ENCODE results near the gene C1orf53. TPM values are rescaled to one million over a fixed set of nuclear protein-coding genes. Genes with fewer than 3 reads are reported as not detected.
A peak's percentile ranks its signal among the peaks of the same experiment; 100 is the strongest.

The C1orf53 gene
- total RNA-seq, 1 donor from 2014 or later, result 1.2 TPM

DNA sequence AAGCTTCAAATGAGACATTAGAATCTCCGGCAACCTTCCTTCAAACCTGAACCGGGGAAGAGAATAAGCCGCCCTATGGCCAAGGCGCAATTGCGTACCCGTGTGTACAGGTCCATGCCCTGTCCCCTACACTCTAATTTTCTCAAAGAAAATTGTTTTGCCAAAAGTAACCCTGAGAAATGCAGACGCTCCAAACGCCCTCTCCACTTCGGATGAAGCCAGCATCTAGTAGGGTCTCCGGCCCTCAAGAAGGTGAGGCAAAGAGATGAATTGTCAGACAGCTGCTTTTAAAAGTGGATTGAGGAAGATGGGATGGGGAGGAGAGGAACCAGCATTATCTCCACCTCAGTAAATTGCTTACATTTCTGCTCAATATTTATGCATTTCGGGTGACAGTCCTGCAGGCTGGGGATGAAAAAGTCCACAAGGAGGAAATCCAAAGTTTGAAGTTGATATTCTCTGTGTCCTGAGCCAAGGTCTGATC lies 14.1 kb downstream of the C1orf53 start:
- CTCF ChIA-PET, result interaction anchor here (0.8 to 1.3 kb wide), 2 partner anchors 8 to 9 kb away, joined by 3 to 4 read pairs; no protein-coding TSS in a partner anchor
- Mint-ChIP-seq H3K4me1 (peaks cover 81% of the 10 kb centered on the region), H3K9me3 (no peaks in the 10 kb centered on the region), H3K36me3 (ENCODE audit: low read depth) (no peaks in the 10 kb centered on the region), H3K27ac (no peak overlapping the region), H3K4me3 (peak overlapping the region; percentile 65), H3K27me3 (peaks cover 84% of the 10 kb centered on the region)
- DNase-seq, result no peak
- peak; percentile 7 for ATAC-seq (ENCODE audit: low read depth)
- TF ChIP-seq CTCF (IDR thresholded peaks at IDR 0.05), result no peak
- intact Hi-C loops (cut with micrococcal nuclease), result loop anchor here (5.0 to 10.0 kb wide), 4 partner anchors 139 to 772 kb away; partner anchors contain the start of genes ASPM and DENND1B
- POLR2A ChIA-PET, result interaction anchor here (0.6 to 2.0 kb wide), 3 partner anchors 9 to 140 kb away, joined by 3 to 7 read pairs (median 6); no protein-coding TSS in a partner anchor

GRCh38 chr1:197917805-197918651 lies 15.6 kb downstream of the C1orf53 start:
- peaks cover 66% of the 10 kb centered on the region for H3K4me1 Mint-ChIP-seq

DNA sequence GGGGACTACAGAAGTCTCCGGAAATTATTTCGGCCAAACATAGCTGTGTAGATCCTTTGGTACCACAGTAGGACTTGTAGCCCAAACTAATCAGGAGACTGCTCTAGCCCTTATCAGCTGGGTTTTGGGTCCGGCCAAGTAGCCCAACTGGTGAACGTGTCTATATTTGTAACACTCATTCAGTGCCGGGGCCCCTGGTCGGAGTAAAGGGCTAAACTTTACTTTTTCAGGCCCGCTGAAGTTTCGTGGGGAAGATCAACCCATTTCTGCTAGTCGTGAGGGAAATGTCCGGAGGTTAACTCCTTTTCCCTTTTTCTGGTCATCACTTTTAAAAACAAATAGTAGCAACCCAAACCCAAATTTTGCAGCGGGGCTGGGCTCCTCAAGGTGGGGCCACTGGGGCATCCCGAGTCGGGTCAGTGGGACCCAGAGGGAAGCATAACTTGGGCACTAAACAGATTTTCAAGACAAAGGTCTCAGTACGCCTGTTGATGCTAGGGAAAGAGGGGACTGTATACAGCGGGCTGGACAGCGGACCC lies 16.4 kb downstream of the C1orf53 start:
- Mint-ChIP-seq H3K4me1 (peaks cover 60% of the 10 kb centered on the region), H3K9me3 (no peaks in the 10 kb centered on the region), H3K36me3 (ENCODE audit: low read depth) (no peaks in the 10 kb centered on the region), H3K4me3 (peak overlapping the region; percentile 48), H3K27ac (peak overlapping the region; percentile 53), H3K27me3 (peaks cover 76% of the 10 kb centered on the region)
- no peak for DNase-seq
- TF ChIP-seq CTCF (IDR thresholded peaks at IDR 0.05), result no peak
- intact Hi-C loops (cut with micrococcal nuclease), result loop anchor here (1.0 to 10.0 kb wide), 6 partner anchors 10 to 774 kb away; partner anchors contain the start of genes ASPM, C1orf53 and DENND1B
- ATAC-seq (ENCODE audit: low read depth), result no peak
- POLR2A ChIA-PET, result interaction anchor here (2.0 kb wide), 1 partner anchor 11 kb away, joined by 6 read pairs; no protein-coding TSS in a partner anchor
- CTCF ChIA-PET, result interaction anchor here (1.4 to 1.5 kb wide), 2 partner anchors 397 to 399 kb away, joined by 3 to 4 read pairs; no protein-coding TSS in a partner anchor

More at GRCh38 chr1:197917805-197918651, 15.6 kb downstream of the C1orf53 start:
- peaks cover 82% of the 10 kb centered on the region for H3K27me3 Mint-ChIP-seq
- peak overlapping the region; percentile 53 for H3K27ac Mint-ChIP-seq
- intact Hi-C loops (cut with micrococcal nuclease), result loop anchor here (1.0 to 10.0 kb wide), 6 partner anchors 9 to 773 kb away; partner anchors contain the start of genes ASPM, C1orf53 and DENND1B
- POLR2A ChIA-PET, result interaction anchor here (0.7 to 2.0 kb wide), 3 partner anchors 10 to 49 kb away, joined by 4 to 8 read pairs (median 6); no protein-coding TSS in a partner anchor
- DNase-seq (no peak), ATAC-seq (ENCODE audit: low read depth) (peak; percentile 30)
- H3K4me3 Mint-ChIP-seq, result peak overlapping the region; percentile 82
- TF ChIP-seq CTCF (IDR thresholded peaks at IDR 0.05), result no peak
- no peaks in the 10 kb centered on the region for H3K9me3 Mint-ChIP-seq
- no peaks in the 10 kb centered on the region for H3K36me3 Mint-ChIP-seq (ENCODE audit: low read depth)
- CTCF ChIA-PET, result interaction anchor here (0.7 to 1.4 kb wide), 2 partner anchors 299 to 398 kb away, joined by 3 read pairs; no protein-coding TSS in a partner anchor

- intact Hi-C loops (cut with micrococcal nuclease), result loop anchor here (5.0 to 10.0 kb wide), 6 partner anchors 142 to 775 kb away; partner anchors contain the start of genes ASPM and DENND1B
- Mint-ChIP-seq H3K27me3 (peaks cover 75% of the 10 kb centered on the region), H3K4me3 (peak overlapping the region; percentile 65), H3K4me1 (peaks cover 57% of the 10 kb centered on the region), H3K9me3 (no peaks in the 10 kb centered on the region), H3K36me3 (ENCODE audit: low read depth) (no peaks in the 10 kb centered on the region), H3K27ac (no peak overlapping the region)
- ChIA-PET POLR2A (no interaction called here), CTCF (interaction anchor here (1.4 to 1.5 kb wide), 2 partner anchors 397 to 399 kb away, joined by 3 to 4 read pairs; no protein-coding TSS in a partner anchor)
- TF ChIP-seq CTCF (IDR thresholded peaks at IDR 0.05), result no peak
- no peak for ATAC-seq (ENCODE audit: low read depth)
- no peak for DNase-seq
These were observed 17.1 kb downstream of the C1orf53 start for GRCh38 chr1:197919346-197920066.
